ENCODE data around the gene CTLA4. TPM values are rescaled to one million over a fixed set of nuclear protein-coding genes. Genes with fewer than 3 reads are reported as not detected.
A peak's percentile ranks its signal among the peaks of the same experiment; 100 is the strongest.

The CTLA4 gene
- 1.4 TPM for total RNA-seq
- long read RNA-seq = 0 reads

DNA sequence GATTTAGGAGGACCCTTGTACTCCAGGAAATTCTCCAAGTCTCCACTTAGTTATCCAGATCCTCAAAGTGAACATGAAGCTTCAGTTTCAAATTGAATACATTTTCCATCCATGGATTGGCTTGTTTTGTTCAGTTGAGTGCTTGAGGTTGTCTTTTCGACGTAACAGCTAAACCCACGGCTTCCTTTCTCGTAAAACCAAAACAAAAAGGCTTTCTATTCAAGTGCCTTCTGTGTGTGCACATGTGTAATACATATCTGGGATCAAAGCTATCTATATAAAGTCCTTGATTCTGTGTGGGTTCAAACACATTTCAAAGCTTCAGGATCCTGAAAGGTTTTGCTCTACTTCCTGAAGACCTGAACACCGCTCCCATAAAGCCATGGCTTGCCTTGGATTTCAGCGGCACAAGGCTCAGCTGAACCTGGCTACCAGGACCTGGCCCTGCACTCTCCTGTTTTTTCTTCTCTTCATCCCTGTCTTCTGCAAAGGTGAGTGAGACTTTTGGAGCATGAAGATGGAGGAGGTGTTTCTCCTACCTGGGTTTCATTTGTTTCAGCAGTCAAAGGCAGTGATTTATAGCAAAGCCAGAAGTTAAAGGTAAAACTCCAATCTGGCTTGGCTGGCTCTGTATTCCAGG lies at the start of gene CTLA4:
Gene CTLA4, plus strand, starts transcription at position 211 of the 640 bp plus-strand sequence. Its CDS starts 172 bp downstream, at position 383.
- H3K36me3 ChIP-seq = no peaks in the 10 kb centered on the region
- TF ChIP-seq, protein P1, sequence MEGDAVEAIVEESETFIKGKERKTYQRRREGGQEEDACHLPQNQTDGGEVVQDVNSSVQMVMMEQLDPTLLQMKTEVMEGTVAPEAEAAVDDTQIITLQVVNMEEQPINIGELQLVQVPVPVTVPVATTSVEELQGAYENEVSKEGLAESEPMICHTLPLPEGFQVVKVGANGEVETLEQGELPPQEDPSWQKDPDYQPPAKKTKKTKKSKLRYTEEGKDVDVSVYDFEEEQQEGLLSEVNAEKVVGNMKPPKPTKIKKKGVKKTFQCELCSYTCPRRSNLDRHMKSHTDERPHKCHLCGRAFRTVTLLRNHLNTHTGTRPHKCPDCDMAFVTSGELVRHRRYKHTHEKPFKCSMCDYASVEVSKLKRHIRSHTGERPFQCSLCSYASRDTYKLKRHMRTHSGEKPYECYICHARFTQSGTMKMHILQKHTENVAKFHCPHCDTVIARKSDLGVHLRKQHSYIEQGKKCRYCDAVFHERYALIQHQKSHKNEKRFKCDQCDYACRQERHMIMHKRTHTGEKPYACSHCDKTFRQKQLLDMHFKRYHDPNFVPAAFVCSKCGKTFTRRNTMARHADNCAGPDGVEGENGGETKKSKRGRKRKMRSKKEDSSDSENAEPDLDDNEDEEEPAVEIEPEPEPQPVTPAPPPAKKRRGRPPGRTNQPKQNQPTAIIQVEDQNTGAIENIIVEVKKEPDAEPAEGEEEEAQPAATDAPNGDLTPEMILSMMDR (IDR thresholded peaks at IDR 0.05) = no peak
- intact Hi-C loops (cut with DNase I) = no loop called here
- H3K4me3 ChIP-seq = peak within 1 kb of the TSS; percentile 18
- no peak within 1 kb of the TSS for H3K27ac ChIP-seq
- H3K4me1 ChIP-seq = no peaks in the 10 kb centered on the region
- DNase-seq (no peak), ATAC-seq (no peak)
- no peaks in the 10 kb centered on the region for H3K9me3 ChIP-seq
- H3K27me3 ChIP-seq = no peaks in the 10 kb centered on the region

DNA sequence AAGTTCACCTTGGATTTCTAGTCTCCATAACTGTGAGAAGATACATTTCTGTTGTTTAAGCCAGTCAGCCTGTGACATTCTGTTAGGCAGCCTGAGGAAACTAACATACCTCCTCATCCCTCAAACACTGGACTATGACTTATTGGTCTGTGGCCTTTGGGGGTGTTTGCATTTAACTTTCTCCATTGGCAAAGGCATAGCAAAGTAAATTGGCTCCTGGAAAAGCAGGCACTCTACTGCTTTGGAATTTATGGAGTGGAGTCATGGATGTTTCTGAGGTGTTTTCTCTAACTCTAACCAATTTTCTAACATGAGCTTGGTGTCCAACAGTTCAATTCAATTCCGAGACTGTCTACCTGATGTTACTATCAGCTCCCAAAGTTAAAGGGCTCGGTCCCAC lies 48.9 kb upstream of the CTLA4 start:
- Histone ChIP-seq H3K27me3 (no peaks in the 10 kb centered on the region), H3K36me3 (no peaks in the 10 kb centered on the region), H3K9me3 (no peaks in the 10 kb centered on the region), H3K4me3 (no peak overlapping the region), H3K4me1 (peaks cover 12% of the 10 kb centered on the region), H3K27ac (no peak overlapping the region)
- ATAC-seq = no peak
- TF ChIP-seq, protein P1 (IDR thresholded peaks at IDR 0.05) = no peak
- DNase-seq = no peak
- intact Hi-C loops (cut with DNase I) = loop anchor here (10.0 kb wide), 1 partner anchor 334 kb away; no protein-coding TSS in a partner anchor

DNA sequence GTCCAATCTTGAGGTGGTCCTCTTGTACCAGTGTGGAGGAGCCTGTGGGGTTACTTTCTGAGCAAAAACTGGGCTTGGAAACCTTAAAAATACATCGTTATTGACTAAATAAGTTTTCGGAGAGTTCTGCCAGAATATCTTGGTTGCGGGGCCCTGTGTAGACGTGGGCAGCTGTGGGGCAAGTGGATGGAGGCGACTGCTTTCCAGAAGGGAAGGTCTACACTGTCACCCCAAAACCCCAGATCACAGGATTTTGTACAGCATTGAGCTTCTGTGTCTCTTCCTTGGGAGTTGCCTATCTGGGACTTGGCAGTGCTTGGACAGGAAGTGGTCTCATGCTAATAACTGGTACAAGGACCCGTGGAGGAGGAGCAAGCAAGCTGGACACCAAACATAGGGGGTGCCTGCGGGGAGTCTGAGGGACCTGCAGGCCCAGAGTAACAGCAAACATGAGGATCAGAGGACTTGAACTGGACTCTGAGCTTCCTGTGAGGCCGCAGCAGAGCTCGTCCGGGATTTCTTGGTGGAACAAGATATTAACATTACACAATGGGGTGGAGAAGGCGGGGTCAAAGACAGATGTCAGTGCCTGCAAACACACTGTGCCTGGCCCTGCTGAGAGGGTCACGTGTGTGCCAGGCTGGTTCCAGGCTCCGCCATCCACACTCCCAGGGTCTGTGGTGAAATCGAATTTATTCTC lies 48.0 kb upstream of the CTLA4 start:
- H3K27ac ChIP-seq = no peak overlapping the region
- no peak for DNase-seq
- H3K4me3 ChIP-seq = no peak overlapping the region
- TF ChIP-seq, protein P1 (IDR thresholded peaks at IDR 0.05) = no peak
- no peaks in the 10 kb centered on the region for H3K27me3 ChIP-seq
- ATAC-seq = peak; percentile 13
- intact Hi-C loops (cut with DNase I) = loop anchor here (10.0 kb wide), 1 partner anchor 335 kb away; no protein-coding TSS in a partner anchor
- no peaks in the 10 kb centered on the region for H3K9me3 ChIP-seq
- no peaks in the 10 kb centered on the region for H3K36me3 ChIP-seq
- H3K4me1 ChIP-seq = peaks cover 10% of the 10 kb centered on the region

DNA sequence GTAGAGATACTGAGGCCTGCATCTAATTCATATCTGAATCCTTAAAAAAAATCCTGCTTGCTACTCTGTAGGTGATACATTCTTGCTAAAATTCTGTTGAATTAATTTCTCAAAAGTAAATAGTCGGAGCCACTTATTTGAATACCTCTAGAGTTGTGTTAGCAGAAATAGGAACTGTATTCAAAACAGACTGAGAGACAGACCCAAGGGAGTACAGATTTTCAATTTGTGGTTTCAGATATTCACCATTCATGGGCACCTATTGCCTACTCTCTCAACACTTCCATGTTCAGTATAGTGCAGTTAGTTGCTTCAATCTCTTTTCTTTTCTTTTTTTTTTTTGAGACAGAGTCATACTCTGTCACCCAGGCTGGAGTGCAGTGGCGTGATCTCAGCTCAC lies 46.6 kb upstream of the CTLA4 start:
- no peak for ATAC-seq

DNA sequence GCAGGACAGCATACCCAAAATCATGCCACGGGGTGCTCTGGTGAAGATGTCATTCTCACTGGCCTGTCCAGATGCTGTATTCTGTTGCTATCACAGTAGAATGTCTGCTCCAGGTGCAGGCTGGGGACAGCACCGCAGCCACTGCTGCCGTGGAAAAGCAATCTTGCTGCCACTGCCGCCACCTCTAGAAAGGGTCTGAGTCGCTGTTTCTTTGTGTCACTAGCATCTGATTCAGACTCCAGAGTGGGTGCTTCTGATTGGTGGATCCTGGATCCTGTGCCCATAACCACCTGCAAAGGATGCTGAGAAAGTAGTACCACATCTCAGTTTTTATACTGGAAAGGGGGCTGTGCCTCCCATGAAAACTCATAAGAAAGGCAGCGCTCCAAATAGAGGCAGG lies 45.3 kb upstream of the CTLA4 start:
- no peak overlapping the region for H3K27ac ChIP-seq
- H3K9me3 ChIP-seq = no peaks in the 10 kb centered on the region
- no peak for DNase-seq
- intact Hi-C loops (cut with DNase I) = no loop called here
- no peak overlapping the region for H3K4me3 ChIP-seq
- no peaks in the 10 kb centered on the region for H3K36me3 ChIP-seq
- TF ChIP-seq, protein P1 (IDR thresholded peaks at IDR 0.05) = no peak
- no peaks in the 10 kb centered on the region for H3K27me3 ChIP-seq
- no peaks in the 10 kb centered on the region for H3K4me1 ChIP-seq
- ATAC-seq = no peak

More for the DNA sequence above, 46.6 kb upstream of the CTLA4 start:
- H3K27ac ChIP-seq = no peak overlapping the region
- H3K4me3 ChIP-seq = no peak overlapping the region
- H3K9me3 ChIP-seq = no peaks in the 10 kb centered on the region
- TF ChIP-seq, protein P1 (IDR thresholded peaks at IDR 0.05) = no peak
- intact Hi-C loops (cut with DNase I) = no loop called here
- no peaks in the 10 kb centered on the region for H3K4me1 ChIP-seq
- no peaks in the 10 kb centered on the region for H3K36me3 ChIP-seq
- DNase-seq = no peak
- H3K27me3 ChIP-seq = no peaks in the 10 kb centered on the region
